C4-2B (cell line): ENCODE measurements around the gene AACS.

ENCODE experiments used
- H3K27ac ChIP-seq: fragments of 450-650 bp; 2 replicates; pipeline ENCODE4 v1.5.1; 2017
- CTCF ChIP-seq: fragments of 450-650 bp; conservative IDR thresholded peaks from 2 replicates; pipeline ENCODE4 v1.5.1; 2017; ENCODE audit warnings: mild to moderate bottlenecking
- ZFX ChIP-seq: fragments of 450-650 bp; IDR thresholded peaks from 2 replicates; pipeline ENCODE4 v1.6.1; 2017

Gene AACS

GRCh38 chr12:125160281-125160955 lies 95.2 kb downstream of the AACS start:
- TF ChIP-seq ZFX (no peak), CTCF (no peak)
- no peak overlapping the region for H3K27ac ChIP-seq

GRCh38 chr12:125161712-125162022 lies 96.4 kb downstream of the AACS start:
- no peak overlapping the region for H3K27ac ChIP-seq
- TF ChIP-seq CTCF (no peak), ZFX (no peak)

GRCh38 chr12:125162489-125163028 lies 97.3 kb downstream of the AACS start:
- TF ChIP-seq CTCF, result no peak
- no peak for TF ChIP-seq ZFX
- H3K27ac ChIP-seq, result no peak overlapping the region

- TF ChIP-seq CTCF (no peak), ZFX (no peak)
- no peak overlapping the region for H3K27ac ChIP-seq
Measured at GRCh38 chr12:125163148-125163547, 97.9 kb downstream of the AACS start.

- TF ChIP-seq ZFX (no peak), CTCF (no peak)
- H3K27ac ChIP-seq, result no peak overlapping the region
Measured at GRCh38 chr12:125164541-125164940, 99.3 kb downstream of the AACS start.

GRCh38 chr12:125166041-125166440 lies 100.8 kb downstream of the AACS start:
- TF ChIP-seq ZFX (no peak), CTCF (no peak)
- H3K27ac ChIP-seq, result no peak overlapping the region

GRCh38 chr12:125167658-125168057 lies 102.4 kb downstream of the AACS start:
- H3K27ac ChIP-seq, result no peak overlapping the region
- no peak for TF ChIP-seq ZFX
- no peak for TF ChIP-seq CTCF
